D721Med (cell line): ENCODE measurements around the gene PDCD5.
"Not testable (repeated sequence)": the region's sequence is repeated elsewhere in the genome, so short reads cannot be mapped to it uniquely, and the experiment has no call there.

Source experiments
- DNase-seq: peaks from one replicate; pipeline ENCODE4 v3.0.0; 2011; ENCODE audit warnings: low spot score; ENCODE audit not compliant: insufficient read length
- FAIRE-seq: peaks from 2 replicates; lab custom pipeline; 2011; peaks lifted over from hg19 to GRCh38; lab: Jason Lieb, UNC
- CTCF ChIP-seq: IDR thresholded peaks from 2 replicates; pipeline ENCODE4 v1.5.1; 2012; ENCODE audit warnings: mild to moderate bottlenecking, control low read depth; ENCODE audit not compliant: insufficient read depth; ENCODE audit errors: missing control alignments

The PDCD5 gene

GRCh38 chr19:32581705-32582179 lies 752 bp downstream of the PDCD5 start:
- FAIRE-seq (no peak), DNase-seq (no peak)

DNA sequence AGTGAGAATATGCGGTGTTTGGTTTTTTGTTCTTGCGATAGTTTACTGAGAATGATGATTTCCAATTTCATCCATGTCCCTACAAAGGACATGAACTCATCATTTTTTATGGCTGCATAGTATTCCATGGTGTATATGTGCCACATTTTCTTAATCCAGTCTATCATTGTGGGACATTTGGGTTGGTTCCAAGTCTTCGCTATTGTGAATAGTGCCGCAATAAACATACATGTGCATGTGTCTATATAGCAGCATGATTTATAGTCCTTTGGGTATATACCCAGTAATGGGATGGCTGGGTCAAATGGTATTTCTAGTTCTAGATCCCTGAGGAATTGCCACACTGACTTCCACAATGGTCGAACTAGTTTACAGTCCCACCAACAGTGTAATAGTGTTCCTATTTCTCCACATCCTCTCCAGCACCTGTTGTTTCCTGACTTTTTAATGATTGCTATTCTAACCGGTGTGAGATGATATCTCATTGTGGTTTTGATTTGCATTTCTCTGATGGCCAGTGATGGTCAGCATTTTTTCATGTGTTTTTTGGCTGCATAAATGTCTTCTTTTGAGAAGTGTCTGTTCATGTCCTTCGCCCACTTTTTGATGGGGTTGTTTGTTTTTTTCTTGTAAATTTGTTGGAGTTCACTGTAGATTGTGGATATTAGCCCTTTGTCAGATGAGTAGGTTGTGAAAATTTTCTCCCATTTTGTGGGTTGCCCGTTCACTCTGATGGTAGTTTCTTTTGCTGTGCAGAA lies 6.9 kb downstream of the PDCD5 start:
- not testable (repeated sequence) for FAIRE-seq, DNase-seq

More at GRCh38 chr19:32581705-32582179, 752 bp downstream of the PDCD5 start:
- TF ChIP-seq CTCF: no peak

DNA sequence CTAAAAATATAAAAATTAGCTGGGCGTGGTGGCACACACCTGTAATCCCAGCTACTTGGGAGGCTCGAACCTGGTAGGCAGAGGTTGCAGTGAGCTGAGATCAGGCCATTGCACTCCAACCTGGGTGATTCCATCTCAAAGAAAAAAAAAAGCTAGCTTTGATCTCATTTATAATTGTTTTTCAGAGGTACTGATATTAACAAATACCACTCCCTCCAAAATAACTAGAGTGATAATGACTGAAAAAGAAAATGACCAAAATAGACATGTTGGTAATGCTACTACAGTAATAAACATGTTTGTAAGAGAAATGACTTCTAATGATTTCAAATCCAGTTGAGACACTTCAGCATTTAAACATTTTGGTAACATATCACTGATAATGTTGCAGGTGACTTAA lies 13.0 kb downstream of the PDCD5 start:
- FAIRE-seq (no peak), DNase-seq (no peak)
- TF ChIP-seq CTCF: no peak

- no peak for TF ChIP-seq CTCF
- DNase-seq (no peak), FAIRE-seq (no peak)
Measured at GRCh38 chr19:32595491-32595890, 14.5 kb downstream of the PDCD5 start.

GRCh38 chr19:32598022-32598421 lies 17.0 kb downstream of the PDCD5 start:
- FAIRE-seq (no peak), DNase-seq (no peak)
- no peak for TF ChIP-seq CTCF

GRCh38 chr19:32599258-32599657 lies 18.3 kb downstream of the PDCD5 start:
- TF ChIP-seq CTCF: no peak
- FAIRE-seq (no peak), DNase-seq (no peak)

- FAIRE-seq (no peak), DNase-seq (no peak)
- TF ChIP-seq CTCF: peak; percentile 82
Measured at GRCh38 chr19:32599736-32600157, 18.8 kb downstream of the PDCD5 start.
